A673 (cell line): Measurements from ENCODE around the gene TMEM178A. TPM values are rescaled to one million over a fixed set of nuclear protein-coding genes. Genes with fewer than 3 reads are reported as not detected.

Source experiments
- BruUV-seq: library from RNA; stranded (reverse); fragments of 400-500 nt; replicated peaks from 2 replicates; lab custom pipeline; 2021; lab: Mats Ljungman, UMichigan
- CTCF ChIA-PET: fragments of 300-600 bp; sonication (Branson Sonifier 250); formaldehyde crosslinking; loops from one replicate; lab custom pipeline; 2022; ENCODE audit warnings: antibody characterized with exemption; lab: Charles Lee
- POLR2A ChIA-PET: fragments of 300-600 bp; sonication (Branson Sonifier 250); formaldehyde crosslinking; loops from one replicate; lab custom pipeline; 2022; ENCODE audit warnings: antibody characterized with exemption; ENCODE audit not compliant: low non-redundant PET; lab: Charles Lee
- DNase-seq: peaks from one replicate; pipeline ENCODE4 v3.0.0-alpha.2; 2015; ENCODE audit warnings: low spot score
- H3K27ac ChIP-seq: fragments of 200-600 bp; sonication (generic); 2 replicates; pipeline ENCODE4 v1.5.1; 2016; ENCODE audit warnings: mixed run types, low read depth, mild to moderate bottlenecking, mixed read lengths, antibody characterized with exemption, low read length; ENCODE audit not compliant: poor library complexity, severe bottlenecking
- H3K27me3 ChIP-seq: fragments of 200-600 bp; sonication (generic); replicated peaks from 2 replicates; pipeline ENCODE4 v1.6.1; 2017; ENCODE audit warnings: mixed run types, low read depth, mild to moderate bottlenecking, mixed read lengths, antibody characterized with exemption, low read length; ENCODE audit not compliant: insufficient read depth, poor library complexity
- H3K36me3 ChIP-seq: fragments of 200-600 bp; sonication (generic); 2 replicates; pipeline ENCODE4 v1.6.1; 2016; ENCODE audit warnings: mixed run types, mild to moderate bottlenecking, mixed read lengths, antibody characterized with exemption, low read length; ENCODE audit not compliant: insufficient read depth, poor library complexity, severe bottlenecking
- H3K4me1 ChIP-seq: fragments of 200-600 bp; sonication (generic); 2 replicates; pipeline ENCODE4 v1.6.1; 2017; ENCODE audit warnings: mixed run types, mild to moderate bottlenecking, mixed read lengths, antibody characterized with exemption, low read length; ENCODE audit not compliant: insufficient read depth, poor library complexity, severe bottlenecking
- H3K4me3 ChIP-seq: fragments of 200-600 bp; sonication (generic); 2 replicates; pipeline ENCODE4 v1.5.1; 2016; ENCODE audit warnings: low read depth, mixed run types, mild to moderate bottlenecking, mixed read lengths, low read length; ENCODE audit not compliant: poor library complexity, severe bottlenecking
- H3K9me3 ChIP-seq: fragments of 200-600 bp; sonication (generic); 2 replicates; pipeline ENCODE4 v1.6.1; 2016; ENCODE audit warnings: mixed run types, low read depth, mild to moderate bottlenecking, mixed read lengths, antibody characterized with exemption, low read length; ENCODE audit not compliant: poor library complexity, severe bottlenecking
- CTCF ChIP-seq: fragments of 300-800, 200-600 bp; sonication (generic); conservative IDR thresholded peaks from 2 replicates; pipeline ENCODE4 v1.5.1; 2017; ENCODE audit warnings: low read depth, mild to moderate bottlenecking, antibody characterized with exemption, low read length, moderate library complexity, mixed read lengths
- EZH2 ChIP-seq: fragments of 200-600 bp; sonication (generic); IDR thresholded peaks from 2 replicates; pipeline ENCODE4 v1.6.1; 2017; ENCODE audit warnings: borderline replicate concordance, low read depth, mild to moderate bottlenecking, mixed read lengths, antibody characterized with exemption, low read length; ENCODE audit not compliant: poor library complexity, severe bottlenecking
- intact Hi-C: fragments of 100-400 bp; cut with micrococcal nuclease; formaldehyde crosslinking; loops from one replicate; pipeline ENCODE4 v1.10.0; 2022; ENCODE audit not compliant: unreplicated experiment
- total RNA-seq: library from RNA; stranded (reverse); gene quantifications from 2 replicates; pipeline ENCODE4 v1.2.3, GENCODE V29; 2021

TMEM178A gene
- total RNA-seq, 1 experiment from 2014 or later, result 0.21 TPM

GRCh38 chr2:39676342-39676741, 10.6 kb downstream of the TMEM178A start:
- Histone ChIP-seq H3K27me3 (peaks cover 29% of the 10 kb centered on the region), H3K36me3 (no peaks in the 10 kb centered on the region), H3K4me3 (no peak overlapping the region), H3K27ac (no peak overlapping the region), H3K9me3 (no peaks in the 10 kb centered on the region), H3K4me1 (no peaks in the 10 kb centered on the region)
- ChIA-PET POLR2A (no interaction called here), CTCF (no interaction called here)
- intact Hi-C loops, result no loop called here
- TF ChIP-seq EZH2, result no peak
- TF ChIP-seq CTCF, result no peak
- no peak for DNase-seq
- BruUV-seq, result no TSS peak

GRCh38 chr2:39678170-39678569, 12.5 kb downstream of the TMEM178A start:
- ChIA-PET POLR2A (no interaction called here), CTCF (no interaction called here)
- Histone ChIP-seq H3K27ac (no peak overlapping the region), H3K9me3 (no peaks in the 10 kb centered on the region), H3K4me3 (no peak overlapping the region), H3K36me3 (no peaks in the 10 kb centered on the region), H3K27me3 (peaks cover 11% of the 10 kb centered on the region), H3K4me1 (no peaks in the 10 kb centered on the region)
- no peak for TF ChIP-seq EZH2
- TF ChIP-seq CTCF, result no peak
- intact Hi-C loops, result no loop called here
- DNase-seq, result no peak
- BruUV-seq, result no TSS peak

GRCh38 chr2:39679805-39680204, 14.1 kb downstream of the TMEM178A start:
- CTCF ChIA-PET, result no interaction called here
- peaks cover 6% of the 10 kb centered on the region for H3K27me3 ChIP-seq
- H3K36me3 ChIP-seq, result no peaks in the 10 kb centered on the region
- no TSS peak for BruUV-seq
- no peak overlapping the region for H3K4me3 ChIP-seq
- intact Hi-C loops, result no loop called here
- DNase-seq, result no peak
- no peak overlapping the region for H3K27ac ChIP-seq
- TF ChIP-seq CTCF, result no peak
- no peak for TF ChIP-seq EZH2
- POLR2A ChIA-PET, result no interaction called here
- no peaks in the 10 kb centered on the region for H3K9me3 ChIP-seq
- H3K4me1 ChIP-seq, result no peaks in the 10 kb centered on the region
